ENCODE data around the gene EFHC2.

DNA sequence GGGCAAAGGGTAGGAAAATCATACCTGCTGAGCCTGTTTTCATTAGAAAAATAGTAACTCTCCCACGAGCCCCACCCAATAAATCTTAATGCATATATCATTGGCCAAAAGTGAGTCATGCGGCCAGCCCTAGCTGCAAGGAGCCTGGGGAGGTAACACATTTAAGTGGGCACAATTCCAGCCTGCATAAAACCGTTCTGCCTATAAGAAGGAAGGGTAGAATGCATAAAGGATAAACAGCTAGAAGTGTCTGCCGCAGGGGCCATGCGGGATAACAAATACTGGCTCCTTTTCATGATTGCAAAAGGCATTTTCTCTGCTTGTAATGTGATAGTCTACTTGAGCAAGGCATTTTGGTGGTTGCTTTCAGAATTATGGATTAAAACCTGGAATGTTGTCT, 37.1 kb downstream of the EFHC2 start:
- no peak for TF ChIP-seq EZH2phosphoT487 (IDR thresholded peaks at IDR 0.05; ENCODE audit: borderline replicate concordance, low read depth, low read length)
- TF ChIP-seq, protein P1, sequence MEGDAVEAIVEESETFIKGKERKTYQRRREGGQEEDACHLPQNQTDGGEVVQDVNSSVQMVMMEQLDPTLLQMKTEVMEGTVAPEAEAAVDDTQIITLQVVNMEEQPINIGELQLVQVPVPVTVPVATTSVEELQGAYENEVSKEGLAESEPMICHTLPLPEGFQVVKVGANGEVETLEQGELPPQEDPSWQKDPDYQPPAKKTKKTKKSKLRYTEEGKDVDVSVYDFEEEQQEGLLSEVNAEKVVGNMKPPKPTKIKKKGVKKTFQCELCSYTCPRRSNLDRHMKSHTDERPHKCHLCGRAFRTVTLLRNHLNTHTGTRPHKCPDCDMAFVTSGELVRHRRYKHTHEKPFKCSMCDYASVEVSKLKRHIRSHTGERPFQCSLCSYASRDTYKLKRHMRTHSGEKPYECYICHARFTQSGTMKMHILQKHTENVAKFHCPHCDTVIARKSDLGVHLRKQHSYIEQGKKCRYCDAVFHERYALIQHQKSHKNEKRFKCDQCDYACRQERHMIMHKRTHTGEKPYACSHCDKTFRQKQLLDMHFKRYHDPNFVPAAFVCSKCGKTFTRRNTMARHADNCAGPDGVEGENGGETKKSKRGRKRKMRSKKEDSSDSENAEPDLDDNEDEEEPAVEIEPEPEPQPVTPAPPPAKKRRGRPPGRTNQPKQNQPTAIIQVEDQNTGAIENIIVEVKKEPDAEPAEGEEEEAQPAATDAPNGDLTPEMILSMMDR (conservative IDR thresholded peaks at IDR 0.05; ENCODE audit: low read length), result no peak
